Measurements from ENCODE around the gene PTPN14. TPM values are rescaled to one million over a fixed set of nuclear protein-coding genes. Genes with fewer than 3 reads are reported as not detected.

PTPN14 gene
- total RNA-seq, 1 experiment from 2014 or later = 76.4 TPM

GRCh38 chr1:214303141-214303930, 248.1 kb downstream of the PTPN14 start:
- no peaks in the 10 kb centered on the region for H3K79me2 ChIP-seq (ENCODE audit: insufficient read depth, low read length)
- H3K18ac ChIP-seq (ENCODE audit: insufficient read length, low read depth, low read length) = no peak overlapping the region
- no peak overlapping the region for H2AFZ ChIP-seq (ENCODE audit: low read length)
- H2BK20ac ChIP-seq (ENCODE audit: low read depth, low read length, poor library complexity, severe bottlenecking) = no peak overlapping the region
- H3K23ac ChIP-seq (ENCODE audit: insufficient read length, low read depth, low read length) = no peak overlapping the region
- no peak overlapping the region for H2BK5ac ChIP-seq (ENCODE audit: insufficient read length, low read length)
- no peak for DNase-seq
- H3K14ac ChIP-seq (ENCODE audit: insufficient read depth, low read length) = no peak overlapping the region
- no peaks in the 10 kb centered on the region for H3K36me3 Mint-ChIP-seq (ENCODE audit: insufficient read depth in 1 of 3, low read depth in 3 of 3)
- no peak overlapping the region for H2BK120ac ChIP-seq (ENCODE audit: low read depth, low read length, poor library complexity, severe bottlenecking)
- H3K27me3 ChIP-seq (ENCODE audit: insufficient read depth, low read length) = no peaks in the 10 kb centered on the region
- no peak overlapping the region for H3K56ac ChIP-seq (ENCODE audit: insufficient read length, low read depth, low read length)
- H3K79me1 ChIP-seq (ENCODE audit: insufficient read depth, low read depth, low read length, poor library complexity, severe bottlenecking) = no peaks in the 10 kb centered on the region
- peaks cover 7 to 8% of the 10 kb centered on the region in 2 experiments for H3K4me1 Mint-ChIP-seq
- no peak overlapping the region for H3K4me3 Mint-ChIP-seq
- H3K23me2 ChIP-seq (ENCODE audit: insufficient read length, low read depth, low read length, poor library complexity, severe bottlenecking) = no peaks in the 10 kb centered on the region
- no peak overlapping the region for H3K27ac Mint-ChIP-seq
- peaks cover 12% of the 10 kb centered on the region for H3K27me3 Mint-ChIP-seq (ENCODE audit: low read depth)
- H3K4ac ChIP-seq (ENCODE audit: low read depth, low read length) = no peak overlapping the region
- H2BK15ac ChIP-seq (ENCODE audit: low read depth, low read length) = no peak overlapping the region
- H4K8ac ChIP-seq (replicated peaks; ENCODE audit: insufficient read length, low read depth, low read length) = no peak overlapping the region
- no peak overlapping the region for H4K91ac ChIP-seq (ENCODE audit: insufficient read length, low read depth, low read length)
- H3K4me2 ChIP-seq (ENCODE audit: insufficient read depth, insufficient read length, low read length) = no peak overlapping the region
- no peak overlapping the region for H2BK12ac ChIP-seq (ENCODE audit: insufficient read length, low read depth, low read length)
- no peak overlapping the region for H2AK5ac ChIP-seq (ENCODE audit: insufficient read length, low read length)
- no peak overlapping the region for H4K5ac ChIP-seq (ENCODE audit: insufficient read length, low read depth, low read length)
- WGBS (ENCODE audit: extremely low coverage, insufficient read length, low lambda C conversion rate) = no CpG with 5 or more reads among the region's 25 CpGs
- no peaks in the 10 kb centered on the region for H4K20me1 ChIP-seq (ENCODE audit: control insufficient read depth, insufficient read depth, insufficient read length)
- TF ChIP-seq CTCF (conservative IDR thresholded peaks at IDR 0.05) = no peak
- no peak overlapping the region for H3K9ac ChIP-seq (ENCODE audit: extremely low read depth, insufficient read length, low read length)
- no peaks in the 10 kb centered on the region for H3K9me3 ChIP-seq (ENCODE audit: control insufficient read depth, low read depth, low read length)
- H3K27ac ChIP-seq (ENCODE audit: insufficient read length, low read depth, low read length) = no peak overlapping the region
- peaks cover 2% of the 10 kb centered on the region; the same call in 1 of the 2 replicates for H3K4me1 ChIP-seq (ENCODE audit: insufficient read depth, low read length)
- no peak overlapping the region for H3T11ph ChIP-seq (ENCODE audit: low read length)
- no peaks in the 10 kb centered on the region for H3K9me3 Mint-ChIP-seq
